ENCODE data around the gene ING4. TPM values are rescaled to one million over a fixed set of nuclear protein-coding genes. Genes with fewer than 3 reads are reported as not detected.

ING4 gene
- total RNA-seq, 1 donor from 2014 or later, result 15.4 TPM

DNA sequence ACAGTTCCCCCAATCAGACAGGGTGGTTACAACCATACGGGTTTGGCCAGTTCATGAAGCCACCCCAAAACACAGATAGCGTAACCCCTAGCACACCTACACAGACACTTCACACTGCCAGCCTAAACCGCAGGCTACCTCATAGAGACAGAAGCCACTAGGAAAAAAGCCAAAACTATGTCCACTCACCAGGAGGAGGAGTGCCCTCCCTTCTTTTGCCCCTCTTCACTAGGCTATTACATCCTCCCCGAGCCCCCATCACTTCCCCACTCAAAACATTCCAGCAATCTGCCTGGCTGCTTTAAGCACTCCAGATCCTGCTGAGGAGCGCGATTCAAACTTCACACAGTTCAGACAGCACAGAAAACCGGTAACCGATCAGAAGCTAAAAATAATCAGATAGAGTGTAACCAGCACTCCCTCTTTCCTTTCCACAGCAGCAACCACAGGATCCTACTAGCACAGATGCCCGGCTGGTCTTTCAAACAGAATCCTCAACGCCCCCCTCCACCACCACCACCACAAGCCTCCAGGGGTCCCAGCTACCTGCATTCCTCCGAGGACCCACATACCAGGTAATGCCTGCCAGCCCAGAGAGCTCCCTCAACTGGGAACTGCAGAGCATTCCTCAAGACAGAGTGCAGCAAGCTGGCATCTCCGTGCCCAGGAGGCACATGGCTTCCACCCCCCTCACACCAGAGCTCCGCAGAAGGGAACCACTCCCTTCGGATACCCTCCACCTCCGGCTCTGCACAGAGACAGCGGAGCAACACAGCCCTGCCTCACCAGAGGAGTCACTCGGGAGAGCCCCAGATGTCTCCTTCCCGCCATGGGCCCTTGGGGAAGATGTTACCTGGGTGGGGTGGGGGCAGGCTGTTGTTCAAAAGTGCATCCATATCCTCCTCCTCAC is 57.2 kb downstream of the ING4 start:
- peak; percentile 12 for ATAC-seq

DNA sequence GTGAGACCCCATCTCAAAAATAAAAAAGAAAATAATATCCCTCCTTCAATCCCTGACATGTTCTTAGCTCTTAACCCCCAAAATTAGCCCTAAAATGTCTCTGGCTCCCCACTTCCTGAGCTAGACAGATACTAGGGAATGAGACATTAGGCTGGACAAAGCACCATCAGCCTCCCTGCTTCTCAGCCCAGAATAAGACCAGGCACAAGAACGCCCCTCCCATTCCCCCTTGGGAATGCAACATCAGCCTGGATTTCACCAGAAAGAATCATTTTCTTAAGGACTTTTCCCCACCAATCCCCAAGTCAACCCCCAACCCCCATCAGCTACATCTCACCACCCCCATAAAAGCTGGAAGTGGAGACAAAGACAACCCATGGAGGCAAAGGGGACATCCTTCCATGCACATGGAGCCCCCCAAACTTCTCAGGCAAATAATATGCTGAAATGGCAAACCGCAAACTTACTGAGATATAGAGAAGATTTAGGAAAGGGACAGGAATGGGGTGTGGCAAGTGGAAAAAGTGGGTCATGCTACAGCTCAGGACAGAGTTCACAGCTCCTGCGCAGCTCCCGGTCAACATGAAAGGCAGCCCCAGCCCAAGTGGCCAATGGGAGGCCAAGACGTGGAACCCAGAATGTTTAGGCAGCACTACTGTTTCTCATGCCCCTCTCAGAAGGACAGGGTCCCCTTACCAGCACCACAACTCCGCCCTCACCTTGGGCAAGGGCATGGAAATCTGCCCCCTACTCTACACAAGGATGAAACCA is 58.5 kb downstream of the ING4 start:
- ATAC-seq, result no peak

DNA sequence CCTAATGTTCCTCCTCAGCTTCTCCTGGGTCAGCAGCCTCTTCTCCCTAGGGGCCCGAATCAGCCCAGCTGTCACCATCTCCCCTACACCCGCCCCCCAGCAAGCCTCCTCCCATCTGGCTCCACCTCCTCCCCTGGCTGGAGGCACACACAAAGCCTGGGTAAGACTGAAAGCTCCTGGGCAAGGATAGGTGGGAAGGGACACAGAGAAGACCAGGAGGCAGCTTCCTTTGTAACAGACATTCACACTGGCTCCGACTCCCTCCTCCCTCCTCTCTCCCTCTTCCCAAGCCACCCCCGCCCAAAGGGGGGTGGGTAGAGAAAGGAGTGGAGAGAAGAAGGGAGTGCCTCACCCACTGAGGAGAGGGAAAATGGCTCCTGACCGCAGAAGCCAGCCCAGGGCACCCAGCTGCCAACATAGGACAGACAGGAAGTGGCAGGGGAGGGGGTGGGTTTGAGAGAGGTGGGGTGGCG is 59.8 kb downstream of the ING4 start:
- no peak for ATAC-seq

DNA sequence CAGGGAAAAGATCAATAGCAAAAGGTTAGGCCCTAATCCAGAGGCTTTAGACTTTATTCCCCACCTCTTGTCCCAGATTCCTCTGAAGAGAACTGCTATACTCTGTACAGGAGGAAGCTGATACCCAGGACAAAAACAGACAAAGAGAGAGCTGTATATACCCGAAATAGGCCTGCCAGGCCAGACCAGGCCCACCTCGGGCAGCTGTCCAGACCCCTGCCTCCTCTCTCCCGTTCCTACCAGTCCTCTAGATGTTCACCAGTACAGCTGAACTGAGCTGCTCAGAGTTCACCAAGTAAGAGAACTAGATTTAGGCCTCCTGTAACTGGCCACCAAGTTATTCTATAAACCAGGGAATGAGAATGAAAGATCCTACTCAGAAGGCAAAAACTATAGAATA is 60.4 kb downstream of the ING4 start:
- ATAC-seq, result no peak

Other genes with a start within 250 kb of the ING4 start
- gene CD27, start 218.2 kb downstream of the ING4 start, total RNA-seq, result 0.40 TPM
- gene TAPBPL, start 211.1 kb downstream of the ING4 start, total RNA-seq, result 11.4 TPM
- 1.6 TPM for gene VAMP1, start 192.4 kb downstream of the ING4 start, total RNA-seq
- 180 TPM for gene MRPL51, start 169.9 kb downstream of the ING4 start, total RNA-seq
- gene NCAPD2, start 169.0 kb downstream of the ING4 start, total RNA-seq, result 37.4 TPM
- gene GAPDH, start 128.6 kb downstream of the ING4 start, total RNA-seq, result 3,825 TPM
- 1.2 TPM for gene IFFO1, start 107.1 kb downstream of the ING4 start, total RNA-seq
- gene NOP2, start 94.8 kb downstream of the ING4 start, total RNA-seq, result 30.6 TPM
- 119 TPM for gene CHD4, start 55.7 kb downstream of the ING4 start, total RNA-seq
- 18.9 TPM for gene LPAR5, start 27.2 kb downstream of the ING4 start, total RNA-seq
- 0.56 TPM for gene ACRBP, start 15.7 kb downstream of the ING4 start, total RNA-seq
- 22.8 TPM for gene ZNF384, start 26.3 kb upstream of the ING4 start, total RNA-seq
- gene PIANP, start 37.7 kb upstream of the ING4 start, total RNA-seq, result not detected
- 54.3 TPM for gene COPS7A, start 60.9 kb upstream of the ING4 start, total RNA-seq
- 122 TPM for gene MLF2, start 90.0 kb upstream of the ING4 start, total RNA-seq
- gene PTMS, start 103.2 kb upstream of the ING4 start, total RNA-seq, result 234 TPM
- not detected for gene LAG3, start 109.4 kb upstream of the ING4 start, total RNA-seq
- gene CD4, start 126.4 kb upstream of the ING4 start, total RNA-seq, result 2.2 TPM
- 0.76 TPM for gene GPR162, start 158.7 kb upstream of the ING4 start, total RNA-seq
- gene P3H3, start 165.3 kb upstream of the ING4 start, total RNA-seq, result 1.7 TPM
- gene GNB3, start 177.8 kb upstream of the ING4 start, total RNA-seq, result not detected
- gene CDCA3, start 188.2 kb upstream of the ING4 start, total RNA-seq, result 13.9 TPM
- 91.1 TPM for gene USP5, start 189.0 kb upstream of the ING4 start, total RNA-seq
- gene TPI1, start 204.4 kb upstream of the ING4 start, total RNA-seq, result 629 TPM
- 6.4 TPM for gene SPSB2, start 210.2 kb upstream of the ING4 start, total RNA-seq
- gene LRRC23, start 241.7 kb upstream of the ING4 start, total RNA-seq, result 3.2 TPM